A549 (cell line): ENCODE measurements around the gene ADAMTS16. TPM values are rescaled to one million over a fixed set of nuclear protein-coding genes. Genes with fewer than 3 reads are reported as not detected.
A peak's percentile ranks its signal among the peaks of the same experiment; 100 is the strongest.

Source experiments
- ATAC-seq, 2 experiments: fragments of 200-7000 bp in 1 of 2; fragments of >200 bp in 1 of 2; cut with Nextera tagmentation in 1 of 2; cut with Tn5 transposase in 1 of 2; 3 replicates each; pipeline versions ENCODE4 v1.8.0 to v1.9.1; 2018 to 2020; ENCODE audit warnings: mild to moderate bottlenecking in 1 of 2, moderate library complexity in 1 of 2
- CTCF ChIA-PET: fragments of 300-600 bp; sonication (Branson Sonifier 250); formaldehyde crosslinking; extraction: SDS; loops from one replicate; lab custom pipeline; 2021; ENCODE audit warnings: antibody characterized with exemption, inconsistent platforms; lab: Yijun Ruan, JAX
- POLR2A ChIA-PET: fragments of 350-600 bp; formaldehyde crosslinking; extraction: SDS; loops from one replicate; lab custom pipeline; 2021; ENCODE audit warnings: antibody characterized with exemption, inconsistent platforms; lab: Yijun Ruan, JAX
- DNase-seq, 2 experiments: peaks; one replicate each; pipeline versions ENCODE4 v3.0.0 to v3.0.0-alpha.2; 2011 to 2016; ENCODE audit warnings: low read depth in 1 of 2, low spot score in 1 of 2
- FAIRE-seq: peaks from 2 replicates; lab custom pipeline; 2011; peaks lifted over from hg19 to GRCh38; lab: Jason Lieb, UNC
- H3K27ac ChIP-seq, 2 experiments: fragments of >200 bp; sonication (Bioruptor Twin); formaldehyde crosslinking; 3 replicates each; pipeline ENCODE4 v1.5.1; 2016 to 2017
- H3K4me1 ChIP-seq: fragments of >200 bp; sonication (Bioruptor Twin); formaldehyde crosslinking; 3 replicates; pipeline ENCODE4 v1.6.1; 2016
- H3K4me2 ChIP-seq: fragments of >200 bp; sonication (Bioruptor Twin); formaldehyde crosslinking; 3 replicates; pipeline ENCODE4 v1.6.1; 2016
- H3K4me3 ChIP-seq: fragments of >200 bp; sonication (Bioruptor Twin); formaldehyde crosslinking; 3 replicates; pipeline ENCODE4 v1.5.1; 2016
- H3K9me3 ChIP-seq: fragments of >200 bp; sonication (Bioruptor Twin); formaldehyde crosslinking; 3 replicates; pipeline ENCODE4 v1.6.1; 2016
- ATOH8 ChIP-seq: fragments of 250-450 bp; sonication (Bioruptor Pico); IDR thresholded peaks from 2 replicates; pipeline ENCODE4 v1.5.0; 2020; ENCODE audit warnings: low read depth, mild to moderate bottlenecking, moderate library complexity
- CBX8 ChIP-seq: fragments of 200-600 bp; sonication (generic); IDR thresholded peaks from 2 replicates; pipeline ENCODE4 v1.6.1; 2016
- CTCF ChIP-seq: fragments of >200 bp; sonication (Bioruptor Twin); formaldehyde crosslinking; IDR thresholded peaks from 3 replicates; pipeline ENCODE4 v1.5.1; 2016
- ESRRA ChIP-seq: fragments of 150-350 bp; IDR thresholded peaks from 2 replicates; pipeline ENCODE4 v1.6.1; 2014; ENCODE audit warnings: mild to moderate bottlenecking, low read length, borderline replicate concordance
- FOXS1 ChIP-seq: fragments of 250-450 bp; sonication (Bioruptor Pico); IDR thresholded peaks from 2 replicates; pipeline ENCODE4 v1.5.0; 2020; ENCODE audit warnings: mild to moderate bottlenecking, moderate library complexity
- GATA3 ChIP-seq: IDR thresholded peaks from 2 replicates; pipeline ENCODE4 v1.6.1; 2012; ENCODE audit warnings: borderline replicate concordance
- HES2 ChIP-seq: fragments of >200 bp; sonication (Bioruptor Twin); formaldehyde crosslinking; IDR thresholded peaks from 2 replicates; pipeline ENCODE4 v1.6.1; 2016
- HOXA7 ChIP-seq: fragments of 250-450 bp; sonication (Bioruptor Pico); IDR thresholded peaks from 2 replicates; pipeline ENCODE4 v1.5.0; 2020; ENCODE audit warnings: mild to moderate bottlenecking, moderate library complexity
- HOXB13 ChIP-seq: fragments of 250-450 bp; sonication (Bioruptor Pico); IDR thresholded peaks from 2 replicates; pipeline ENCODE4 v1.5.0; 2020; ENCODE audit warnings: low read depth, mild to moderate bottlenecking, moderate library complexity
- HOXB5 ChIP-seq: fragments of 250-450 bp; sonication (Bioruptor Pico); IDR thresholded peaks from 2 replicates; pipeline ENCODE4 v1.5.0; 2020; ENCODE audit warnings: mild to moderate bottlenecking, moderate library complexity
- JUN ChIP-seq, 2 experiments: fragments of >200 bp; sonication (Bioruptor Twin); formaldehyde crosslinking; IDR thresholded peaks; 2 replicates in 1 of 2; 3 replicates in 1 of 2; pipeline ENCODE4 v1.6.1; 2016 to 2017
- KDM5A ChIP-seq: fragments of 200-600 bp; sonication (generic); IDR thresholded peaks from 2 replicates; pipeline ENCODE4 v1.6.1; 2016; ENCODE audit warnings: antibody characterized with exemption, mild to moderate bottlenecking
- MAX ChIP-seq: IDR thresholded peaks from 2 replicates; pipeline ENCODE4 v1.6.1; 2012
- NFE2L2 ChIP-seq: fragments of 150-350 bp; conservative IDR thresholded peaks from 2 replicates; pipeline ENCODE4 v1.6.1; 2014; ENCODE audit warnings: low read length
- PBX3 ChIP-seq: IDR thresholded peaks from 2 replicates; pipeline ENCODE4 v1.6.1; 2012
- PHF8 ChIP-seq: fragments of 200-600 bp; sonication (generic); IDR thresholded peaks from 2 replicates; pipeline ENCODE4 v1.6.1; 2016; ENCODE audit warnings: low read depth, mild to moderate bottlenecking, antibody characterized with exemption, moderate library complexity, borderline replicate concordance
- POLR2AphosphoS2 ChIP-seq: conservative IDR thresholded peaks from 2 replicates; pipeline ENCODE4 v1.6.1; 2012; ENCODE audit warnings: low read length, improper control_type of control experiment, inconsistent platforms
- RAD21 ChIP-seq, 2 experiments: fragments of >200 bp in 1 of 2; sonication (Bioruptor Twin) in 1 of 2; formaldehyde crosslinking in 1 of 2; IDR thresholded peaks in 1 of 2; conservative IDR thresholded peaks in 1 of 2; 2 replicates in 1 of 2; 3 replicates in 1 of 2; pipeline ENCODE4 v1.6.1; 2012 to 2018; ENCODE audit warnings: inconsistent platforms in 1 of 2
- RCOR1 ChIP-seq: fragments of 150-350 bp; IDR thresholded peaks from 2 replicates; pipeline ENCODE4 v1.6.1; 2014; ENCODE audit warnings: antibody characterized with exemption, low read length, low read depth
- RFX5 ChIP-seq: fragments of 450-650 bp; IDR thresholded peaks from 2 replicates; pipeline ENCODE4 v1.7.1; 2014; ENCODE audit warnings: antibody characterized with exemption, mild to moderate bottlenecking, moderate library complexity
- SMC3 ChIP-seq: fragments of >200 bp; sonication (Bioruptor Twin); formaldehyde crosslinking; IDR thresholded peaks from 3 replicates; pipeline ENCODE4 v1.6.1; 2018; ENCODE audit warnings: inconsistent platforms
- SREBF2 ChIP-seq: fragments of 450-650 bp; IDR thresholded peaks from 2 replicates; pipeline ENCODE4 v1.6.1; 2014; ENCODE audit warnings: mild to moderate bottlenecking, moderate library complexity
- TP53 ChIP-seq: fragments of 250-450 bp; sonication (Bioruptor Pico); IDR thresholded peaks from 2 replicates; pipeline ENCODE4 v1.5.0; 2021; ENCODE audit warnings: mild to moderate bottlenecking, moderate library complexity
- USF2 ChIP-seq: fragments of 450-650 bp; IDR thresholded peaks from 2 replicates; pipeline ENCODE4 v1.6.1; 2014; ENCODE audit warnings: antibody characterized with exemption
- ZC3H11A ChIP-seq: fragments of 450-650 bp; IDR thresholded peaks from 2 replicates; pipeline ENCODE4 v1.6.1; 2014; ENCODE audit warnings: antibody characterized with exemption, mild to moderate bottlenecking
- WGBS: methylation state at CpG from one replicate; pipeline ENCODE4 v1.1.6; 2017; ENCODE audit errors: missing lambda C conversion rate; 5-methylcytosine and 5-hydroxymethylcytosine counted together
- polyA plus RNA-seq, 4 experiments: library from polyadenylated mRNA; depleted of rRNA in 3 of 4; stranded (reverse); fragments of >200 nt; fragmentation: RNase III in 1 of 4; extraction: RNeasy Plus Mini Kit Qiagen cat#74134 plus additional on column Dnase treatment in 1 of 4; gene quantifications; 2 replicates in 3 of 4; 3 replicates in 1 of 4; pipeline ENCODE4 v1.2.3, GENCODE V29; 2011 to 2017

ADAMTS16 gene
- polyA plus RNA-seq, 2 of the 4 experiments (the other 2 are of a cell fraction), result 0.71 to 1.0 TPM

GRCh38 chr5:5344606-5345005, 204.5 kb downstream of the ADAMTS16 start (continued):
- TF ChIP-seq HES2, result no peak
- TF ChIP-seq RCOR1, result no peak
- no peak for TF ChIP-seq HOXB5 (CRISPR knock-in tag)
- no peak for TF ChIP-seq CBX8
- no peak for TF ChIP-seq RFX5
- TF ChIP-seq NFE2L2, result no peak
- TF ChIP-seq JUN (IDR thresholded peaks at IDR 0.05), result no peak

GRCh38 chr5:5347442-5347841, 207.3 kb downstream of the ADAMTS16 start:
- CTCF ChIA-PET, result interaction anchor here (1.4 to 1.9 kb wide), 2 partner anchors 71 to 468 kb away, joined by 5 to 6 read pairs; no protein-coding TSS in a partner anchor
- POLR2A ChIA-PET, result no interaction called here
- 84% methylated on average over 7 of the region's 7 CpGs for WGBS
- Histone ChIP-seq H3K4me3 (no peak overlapping the region), H3K9me3 (no peaks in the 10 kb centered on the region), H3K4me1 (peaks cover 42% of the 10 kb centered on the region), H3K4me2 (no peak overlapping the region), H3K27ac (peak overlapping the region; percentile 78 to 88; a peak in 3 of 6 replicates)
- TF ChIP-seq ATOH8 (CRISPR knock-in tag) (no peak), ESRRA (no peak), SREBF2 (no peak), GATA3 (no peak), CBX8 (no peak), RAD21 (conservative IDR thresholded peaks at IDR 0.05 in 1 of 2, IDR thresholded peaks at IDR 0.05 in 1 of 2) (no peak), KDM5A (no peak), HOXA7 (CRISPR knock-in tag) (no peak), PBX3 (no peak), RCOR1 (no peak), HES2 (no peak)
- no peak for FAIRE-seq
- DNase-seq, result no peak
- ATAC-seq, result no peak

- WGBS, result 71% methylated on average over 10 of the region's 10 CpGs
- CTCF ChIA-PET, result interaction anchor here (1.9 to 2.5 kb wide), 2 partner anchors 207 to 469 kb away, joined by 6 read pairs; no protein-coding TSS in a partner anchor
These were observed 208.0 kb downstream of the ADAMTS16 start for GRCh38 chr5:5348135-5348534.

More at GRCh38 chr5:5348135-5348534, 208.0 kb downstream of the ADAMTS16 start:
- H3K9me3 ChIP-seq, result no peaks in the 10 kb centered on the region
- H3K27ac ChIP-seq, result peak overlapping the region; percentile 78 to 88; a peak in 5 of 6 replicates
- no peak overlapping the region for H3K4me2 ChIP-seq
- no peak for TF ChIP-seq HOXA7 (CRISPR knock-in tag)
- TF ChIP-seq HOXB13, result no peak
- no peak for TF ChIP-seq ATOH8 (CRISPR knock-in tag)
- TF ChIP-seq ZC3H11A, result no peak
- TF ChIP-seq SMC3, result no peak
- TF ChIP-seq MAX, result no peak
- no peak for TF ChIP-seq PHF8
- no peak for TF ChIP-seq USF2
- TF ChIP-seq ESRRA, result no peak
- no peak for TF ChIP-seq TP53 (CRISPR knock-in tag)
- TF ChIP-seq HOXB5 (CRISPR knock-in tag), result no peak
- no peak for TF ChIP-seq CTCF
- no peak for TF ChIP-seq FOXS1
- TF ChIP-seq POLR2AphosphoS2, result no peak
- no peak for TF ChIP-seq HES2
- DNase-seq, result no peak
- H3K4me1 ChIP-seq, result peaks cover 36% of the 10 kb centered on the region
- POLR2A ChIA-PET, result no interaction called here
- no peak for ATAC-seq
- FAIRE-seq, result no peak
- H3K4me3 ChIP-seq, result no peak overlapping the region
